Gastrocnemius medialis (tissue), 4 donors: ENCODE data around the gene UQCRC2. TPM values are rescaled to one million over a fixed set of nuclear protein-coding genes. Genes with fewer than 3 reads are reported as not detected.
A peak's percentile ranks its signal among the peaks of the same experiment; 100 is the strongest.

Source experiments
- ATAC-seq, 2 donors: fragments of 150-250 bp; one replicate each; pipeline ENCODE4 v1.9.1; 2016
- DNase-seq, 2 donors: peaks; one replicate each; pipeline ENCODE4 v3.0.0-alpha.2; 2019
- H3K27ac ChIP-seq, 4 donors: fragments of 200-600 bp; sonication (generic); 1 replicate in 1 of 4; 2 replicates in 3 of 4; pipeline ENCODE4 v1.5.1; 2016 to 2018; ENCODE audit warnings: mild to moderate bottlenecking in 2 of 4, moderate library complexity in 1 of 4
- H3K27me3 ChIP-seq, 3 donors: fragments of 200-600 bp; sonication (generic) in 2 of 3; 1 replicate in 1 of 3; 2 replicates in 2 of 3; pipeline versions ENCODE4 v1.5.1 to v1.6.0; 2016 to 2019; ENCODE audit warnings: mild to moderate bottlenecking in 1 of 3, moderate library complexity in 1 of 3
- H3K36me3 ChIP-seq, 2 donors: fragments of 200-600 bp; sonication (generic) in 1 of 2; one replicate each; pipeline ENCODE4 v1.5.1; 2017 to 2018
- H3K4me1 ChIP-seq, 2 donors: fragments of 200-600 bp; sonication (generic) in 1 of 2; one replicate each; pipeline ENCODE4 v1.5.1; 2016 to 2017; ENCODE audit warnings: mild to moderate bottlenecking in 2 of 2
- H3K4me3 ChIP-seq, 4 donors: fragments of 200-600 bp; sonication (generic) in 3 of 4; 1 replicate in 1 of 4; 2 replicates in 3 of 4; pipeline ENCODE4 v1.5.1; 2016 to 2019; ENCODE audit warnings: mild to moderate bottlenecking in 2 of 4
- H3K9me3 ChIP-seq, 3 donors: fragments of 200-600 bp; sonication (generic) in 2 of 3; 1 replicate in 1 of 3; 2 replicates in 2 of 3; pipeline ENCODE4 v1.5.1; 2016 to 2019
- CTCF ChIP-seq, 5 experiments: fragments of 450-650 bp in 3 of 5; fragments of 200-600 bp in 2 of 5; sonication (generic) in 2 of 5; IDR thresholded peaks in 4 of 5; conservative IDR thresholded peaks in 1 of 5; 1 replicate in 4 of 5; 2 replicates in 1 of 5; pipeline ENCODE4 v1.5.1; 2016 to 2019; ENCODE audit warnings: antibody characterized with exemption in 5 of 5, mild to moderate bottlenecking in 3 of 5, moderate library complexity in 3 of 5
- POLR2A ChIP-seq, 2 donors: fragments of 450-650 bp; IDR thresholded peaks; one replicate each; pipeline ENCODE4 v1.6.1; 2017; ENCODE audit warnings: antibody characterized with exemption in 2 of 2, mild to moderate bottlenecking in 2 of 2, moderate library complexity in 2 of 2
- in situ Hi-C, 4 donors: fragments of 200-750 bp; cut with MboI; loops; one replicate each; pipeline versions ENCODE4 v1.15.0 to v1.8.0; 2017; ENCODE audit warnings: low sequenced_read_pairs in 4 of 4
- intact Hi-C: fragments of 100-400 bp; cut with DNase I; formaldehyde crosslinking; loops from one replicate; pipeline ENCODE4 v1.15.1; 2023; ENCODE audit warnings: low total_unique reads
- total RNA-seq, 4 donors: library from RNA; depleted of rRNA; stranded (reverse); fragments of >200 nt; gene quantifications; one replicate each; pipeline versions ENCODE4 v1.1.0 to v1.2.3, GENCODE V29; 2016

The UQCRC2 gene
- total RNA-seq, 4 donors from 2014 or later, result 204 to 335 (median 276) TPM

DNA sequence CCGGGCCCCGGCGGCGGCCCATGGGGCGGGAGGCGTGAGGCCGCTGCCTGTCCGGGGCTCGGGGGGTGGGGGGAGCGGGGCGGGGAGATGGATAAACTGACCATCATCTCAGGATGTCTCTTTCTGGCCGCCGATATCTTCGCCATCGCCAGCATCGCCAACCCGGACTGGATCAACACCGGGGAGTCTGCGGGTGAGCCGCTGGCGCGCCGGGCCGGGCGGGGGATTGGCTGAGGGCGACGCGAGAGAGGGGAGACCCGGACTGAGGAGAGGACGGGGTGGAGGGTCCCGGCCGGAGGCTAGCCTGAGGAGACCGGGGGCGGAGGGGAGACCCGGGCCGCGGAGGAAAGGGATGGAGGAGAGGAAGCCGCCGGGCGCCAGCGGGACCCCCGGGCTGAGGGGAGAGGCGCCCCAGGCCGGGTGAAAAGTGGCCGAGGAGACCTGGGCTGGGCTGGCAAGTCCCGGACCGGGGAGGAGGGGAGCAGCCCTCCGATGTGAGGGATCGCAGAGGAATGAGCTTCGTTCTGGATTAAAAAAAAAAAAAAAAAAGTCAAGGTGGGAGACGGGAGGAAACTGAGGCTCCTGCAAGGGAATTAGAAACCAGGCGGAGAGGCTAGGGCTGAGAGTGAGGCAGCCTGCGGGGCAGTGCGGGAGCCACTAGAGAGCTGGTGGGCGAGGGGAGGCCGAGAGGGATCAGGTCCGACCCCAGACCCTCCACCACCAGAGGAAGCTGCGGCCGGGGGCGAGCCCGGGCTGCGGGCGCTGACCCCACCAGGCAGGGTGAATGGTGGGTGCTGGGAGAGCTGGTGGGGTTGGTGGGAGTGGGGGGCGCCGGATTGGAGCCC lies 55.3 kb downstream of the UQCRC2 start:
- no peak for DNase-seq
- Histone ChIP-seq H3K4me1 (peaks cover 20 to 33% of the 10 kb centered on the region in 2 donors), H3K27me3 (no peaks in the 10 kb centered on the region), H3K9me3 (no peaks in the 10 kb centered on the region), H3K36me3 (no peaks in the 10 kb centered on the region), H3K4me3 (peak overlapping the region; percentile 93 to 100 (median 98)), H3K27ac (peak overlapping the region; percentile 69 to 88 (median 81))
- in situ Hi-C loops (loop anchor here (10.0 to 25.0 kb wide), 4 partner anchors 66 to 286 kb away; partner anchors contain the start of gene POLR3E (in 4 of the 4)), intact Hi-C loops (loop anchor here (2.0 kb wide), 1 partner anchor 288 kb away; the partner anchor contains the start of gene POLR3E)
- no peak for TF ChIP-seq POLR2A (IDR thresholded peaks at IDR 0.05)
- no peak for TF ChIP-seq CTCF (IDR thresholded peaks at IDR 0.05 in 4 of 5, conservative IDR thresholded peaks at IDR 0.05 in 1 of 5)
- peak; percentile 13 to 42 for ATAC-seq

DNA sequence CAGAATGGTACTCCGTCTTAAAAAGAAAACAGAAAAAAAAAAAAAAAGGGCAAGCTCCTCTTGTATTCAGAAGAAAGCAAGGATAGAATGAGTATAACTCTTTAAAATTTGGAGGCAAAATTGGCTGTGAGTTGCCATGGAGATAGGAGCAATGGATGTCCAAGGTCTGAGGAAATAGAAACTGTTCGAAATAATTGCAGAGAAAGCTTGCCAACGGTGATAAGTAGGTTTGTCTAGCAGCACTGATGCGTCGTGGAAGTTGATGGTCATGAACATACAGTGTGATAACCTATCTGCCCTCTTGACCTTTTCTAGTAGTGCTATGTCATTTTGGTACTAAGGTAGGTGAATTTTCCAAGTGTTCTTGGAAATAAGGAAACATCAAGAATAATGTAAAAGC lies 57.7 kb downstream of the UQCRC2 start:
- ATAC-seq, result no peak
- in situ Hi-C loops (loop anchor here in 2 of 4 donors (25.0 kb wide), 1 partner anchor 276 kb away; the partner anchor contains the start of gene POLR3E (in 2 of the 2)), intact Hi-C loops (no loop called here)
- Histone ChIP-seq H3K4me3 (no peak overlapping the region), H3K9me3 (no peaks in the 10 kb centered on the region), H3K27ac (no peak overlapping the region), H3K27me3 (no peaks in the 10 kb centered on the region), H3K4me1 (peaks cover 28 to 33% of the 10 kb centered on the region in 2 donors), H3K36me3 (no peaks in the 10 kb centered on the region)
- TF ChIP-seq CTCF (IDR thresholded peaks at IDR 0.05 in 4 of 5, conservative IDR thresholded peaks at IDR 0.05 in 1 of 5) (no peak), POLR2A (IDR thresholded peaks at IDR 0.05) (no peak)
- DNase-seq, result no peak

GRCh38 chr16:22012241-22012640 lies 59.1 kb downstream of the UQCRC2 start:
- no peak overlapping the region for H3K27ac ChIP-seq
- no peaks in the 10 kb centered on the region for H3K27me3 ChIP-seq
- H3K36me3 ChIP-seq, result no peaks in the 10 kb centered on the region
- ATAC-seq, result no peak
- DNase-seq, result no peak
- peaks cover 37 to 40% of the 10 kb centered on the region in 2 donors for H3K4me1 ChIP-seq
- in situ Hi-C loops (loop anchor here in 2 of 4 donors (25.0 kb wide), 1 partner anchor 275 kb away; the partner anchor contains the start of gene POLR3E (in 2 of the 2)), intact Hi-C loops (no loop called here)
- no peaks in the 10 kb centered on the region for H3K9me3 ChIP-seq
- H3K4me3 ChIP-seq, result no peak overlapping the region
- TF ChIP-seq POLR2A (IDR thresholded peaks at IDR 0.05) (no peak), CTCF (IDR thresholded peaks at IDR 0.05 in 4 of 5, conservative IDR thresholded peaks at IDR 0.05 in 1 of 5) (no peak)

GRCh38 chr16:22013486-22013885 lies 60.3 kb downstream of the UQCRC2 start:
- intact Hi-C loops (no loop called here), in situ Hi-C loops (loop anchor here in 2 of 4 donors (25.0 kb wide), 1 partner anchor 274 kb away; the partner anchor contains the start of gene POLR3E (in 2 of the 2))
- TF ChIP-seq POLR2A (IDR thresholded peaks at IDR 0.05) (no peak), CTCF (IDR thresholded peaks at IDR 0.05 in 4 of 5, conservative IDR thresholded peaks at IDR 0.05 in 1 of 5) (no peak)
- Histone ChIP-seq H3K36me3 (no peaks in the 10 kb centered on the region), H3K4me3 (no peak overlapping the region), H3K9me3 (no peaks in the 10 kb centered on the region), H3K27ac (no peak overlapping the region), H3K27me3 (no peaks in the 10 kb centered on the region), H3K4me1 (peaks cover 49 to 51% of the 10 kb centered on the region in 2 donors)
- ATAC-seq, result no peak
- DNase-seq, result no peak
